ENCODE data around the gene TPRG1L. TPM values are rescaled to one million over a fixed set of nuclear protein-coding genes. Genes with fewer than 3 reads are reported as not detected.

The TPRG1L gene
- total RNA-seq, 6 experiments from 2014 or later: 51.8 to 63.5 (median 58.0) TPM

DNA sequence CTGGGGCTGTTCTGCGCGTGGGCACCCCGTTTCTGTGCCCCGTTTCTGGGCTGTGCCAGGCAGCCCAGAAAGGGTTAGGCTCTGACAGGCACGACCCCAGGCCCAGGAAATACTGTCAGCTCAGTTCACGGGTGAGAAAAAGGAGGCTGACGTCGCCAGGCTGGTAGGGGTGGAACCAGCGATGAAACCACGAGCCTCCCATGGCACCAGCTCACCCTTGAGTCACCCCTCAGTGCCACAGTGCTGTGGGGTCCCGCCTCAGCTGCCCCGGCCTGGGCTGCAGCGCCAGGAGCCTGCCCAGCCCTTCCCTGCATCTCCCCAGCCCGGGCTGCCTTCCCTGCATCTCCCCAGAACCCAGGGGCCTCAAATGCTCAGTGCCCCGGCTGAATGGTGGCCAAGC lies 25.0 kb upstream of the TPRG1L start:
- TF ChIP-seq, protein P1, sequence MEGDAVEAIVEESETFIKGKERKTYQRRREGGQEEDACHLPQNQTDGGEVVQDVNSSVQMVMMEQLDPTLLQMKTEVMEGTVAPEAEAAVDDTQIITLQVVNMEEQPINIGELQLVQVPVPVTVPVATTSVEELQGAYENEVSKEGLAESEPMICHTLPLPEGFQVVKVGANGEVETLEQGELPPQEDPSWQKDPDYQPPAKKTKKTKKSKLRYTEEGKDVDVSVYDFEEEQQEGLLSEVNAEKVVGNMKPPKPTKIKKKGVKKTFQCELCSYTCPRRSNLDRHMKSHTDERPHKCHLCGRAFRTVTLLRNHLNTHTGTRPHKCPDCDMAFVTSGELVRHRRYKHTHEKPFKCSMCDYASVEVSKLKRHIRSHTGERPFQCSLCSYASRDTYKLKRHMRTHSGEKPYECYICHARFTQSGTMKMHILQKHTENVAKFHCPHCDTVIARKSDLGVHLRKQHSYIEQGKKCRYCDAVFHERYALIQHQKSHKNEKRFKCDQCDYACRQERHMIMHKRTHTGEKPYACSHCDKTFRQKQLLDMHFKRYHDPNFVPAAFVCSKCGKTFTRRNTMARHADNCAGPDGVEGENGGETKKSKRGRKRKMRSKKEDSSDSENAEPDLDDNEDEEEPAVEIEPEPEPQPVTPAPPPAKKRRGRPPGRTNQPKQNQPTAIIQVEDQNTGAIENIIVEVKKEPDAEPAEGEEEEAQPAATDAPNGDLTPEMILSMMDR (IDR thresholded peaks at IDR 0.05): no peak
- Mint-ChIP-seq H3K27me3 (ENCODE audit: insufficient read depth) (peaks cover 6% of the 10 kb centered on the region), H3K9me3 (no peaks in the 10 kb centered on the region), H3K4me3 (no peak overlapping the region), H3K27ac (no peak overlapping the region), H3K36me3 (ENCODE audit: low read depth) (no peaks in the 10 kb centered on the region), H3K4me1 (ENCODE audit: low read depth) (no peaks in the 10 kb centered on the region)
- no peak for DNase-seq

DNA sequence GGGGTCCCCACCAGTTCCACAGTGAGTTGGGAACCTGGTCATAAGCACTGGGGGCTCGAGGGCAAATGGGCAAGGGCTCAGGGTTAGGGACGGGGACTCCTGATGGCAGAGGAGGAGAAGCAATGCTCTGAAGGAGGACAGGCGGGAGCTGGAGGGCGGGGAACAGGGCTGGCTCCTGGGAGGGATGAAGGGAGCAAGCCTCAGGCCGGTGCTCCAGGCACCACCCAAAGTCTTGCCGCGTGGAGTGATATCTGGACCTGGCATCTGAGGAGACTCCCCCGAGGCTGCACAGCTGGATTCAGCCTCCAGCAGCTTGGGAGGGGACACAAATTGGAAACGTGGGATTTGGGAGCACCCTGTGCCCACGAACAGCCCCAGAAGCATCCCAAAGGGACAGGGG lies 24.5 kb upstream of the TPRG1L start:
- Mint-ChIP-seq H3K36me3 (ENCODE audit: low read depth) (no peaks in the 10 kb centered on the region), H3K4me3 (no peak overlapping the region), H3K27ac (no peak overlapping the region), H3K27me3 (ENCODE audit: insufficient read depth) (peaks cover 6% of the 10 kb centered on the region), H3K9me3 (no peaks in the 10 kb centered on the region), H3K4me1 (ENCODE audit: low read depth) (no peaks in the 10 kb centered on the region)
- no peak for DNase-seq
- TF ChIP-seq, protein P1 (IDR thresholded peaks at IDR 0.05): no peak

DNA sequence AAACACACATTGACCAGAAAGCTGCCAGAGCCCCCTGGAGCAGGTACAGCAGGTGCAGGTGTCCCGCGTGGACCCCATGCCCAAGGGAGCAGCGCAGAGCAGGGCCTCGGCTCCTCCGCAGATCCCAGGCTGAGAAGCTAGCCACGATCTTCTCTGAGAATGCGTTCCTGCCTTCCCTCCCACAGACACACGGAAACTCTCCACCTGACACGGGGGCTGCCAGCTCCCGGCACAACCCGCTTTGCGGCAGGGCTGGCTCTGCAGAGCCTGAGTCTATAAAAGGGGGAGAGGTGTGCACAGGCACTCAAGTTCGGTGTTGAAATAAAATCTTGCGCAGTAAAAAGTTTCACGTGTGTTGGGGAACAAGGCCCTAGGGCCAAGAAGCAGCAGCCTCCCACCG lies 23.1 kb upstream of the TPRG1L start:
- Mint-ChIP-seq H3K9me3 (no peaks in the 10 kb centered on the region), H3K27ac (no peak overlapping the region), H3K27me3 (ENCODE audit: insufficient read depth) (peaks cover 6% of the 10 kb centered on the region), H3K4me3 (no peak overlapping the region), H3K4me1 (ENCODE audit: low read depth) (no peaks in the 10 kb centered on the region), H3K36me3 (ENCODE audit: low read depth) (no peaks in the 10 kb centered on the region)
- TF ChIP-seq, protein P1 (IDR thresholded peaks at IDR 0.05): no peak
- DNase-seq: no peak

DNA sequence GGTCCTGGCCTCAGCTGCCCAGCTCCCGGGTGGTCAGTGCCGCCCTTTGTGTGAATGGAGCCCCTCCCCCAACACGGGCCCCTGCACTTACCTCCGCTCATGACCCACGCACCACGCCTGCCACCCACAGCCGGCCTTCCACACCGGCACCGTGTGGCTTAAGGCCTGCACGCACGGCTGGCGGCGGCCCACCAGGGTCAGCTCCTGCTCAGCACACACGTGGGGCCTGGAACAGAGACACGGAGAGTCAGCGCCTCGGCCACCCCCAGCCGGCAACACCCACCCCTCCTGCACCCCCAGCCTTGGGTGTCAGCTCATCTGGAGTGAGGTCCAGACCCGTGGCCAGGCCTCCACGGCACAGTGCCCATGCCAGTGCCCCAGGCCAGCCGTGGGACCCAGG lies 22.4 kb upstream of the TPRG1L start:
- H3K36me3 Mint-ChIP-seq (ENCODE audit: low read depth): no peaks in the 10 kb centered on the region
- no peaks in the 10 kb centered on the region for H3K9me3 Mint-ChIP-seq
- H3K4me3 Mint-ChIP-seq: no peak overlapping the region
- TF ChIP-seq, protein P1 (IDR thresholded peaks at IDR 0.05): no peak
- no peak overlapping the region for H3K27ac Mint-ChIP-seq
- DNase-seq: no peak
- H3K27me3 Mint-ChIP-seq (ENCODE audit: insufficient read depth): peaks cover 6% of the 10 kb centered on the region
- no peaks in the 10 kb centered on the region for H3K4me1 Mint-ChIP-seq (ENCODE audit: low read depth)

DNA sequence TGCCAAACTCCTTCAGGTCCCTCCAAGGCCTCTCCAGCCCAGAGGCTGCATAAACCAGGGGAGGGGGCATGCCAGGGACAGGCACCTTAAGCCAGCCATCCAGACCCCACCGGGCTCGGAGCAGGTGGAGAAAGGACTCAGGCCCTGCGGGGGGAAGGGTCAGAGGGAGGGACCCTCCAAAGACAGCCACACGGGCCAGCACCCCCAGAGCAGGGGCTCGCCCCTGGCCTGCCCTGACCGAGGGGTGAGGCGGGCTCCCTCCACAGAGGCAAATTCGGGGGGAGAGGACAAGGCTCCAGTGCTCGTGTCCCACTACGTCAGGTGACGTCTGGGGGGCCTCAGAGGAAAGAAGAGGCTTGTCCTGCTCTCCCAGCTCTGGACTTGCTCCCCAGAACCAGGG lies 21.7 kb upstream of the TPRG1L start:
- no peaks in the 10 kb centered on the region for H3K36me3 Mint-ChIP-seq (ENCODE audit: low read depth)
- peaks cover 3% of the 10 kb centered on the region; the same call in 1 of the 2 replicates for H3K27me3 Mint-ChIP-seq (ENCODE audit: insufficient read depth)
- TF ChIP-seq, protein P1 (IDR thresholded peaks at IDR 0.05): no peak
- no peak for DNase-seq
- H3K4me1 Mint-ChIP-seq (ENCODE audit: low read depth): no peaks in the 10 kb centered on the region
- H3K27ac Mint-ChIP-seq: no peak overlapping the region
- H3K9me3 Mint-ChIP-seq: no peaks in the 10 kb centered on the region
- no peak overlapping the region for H3K4me3 Mint-ChIP-seq
